HepG2 (cell line): Measurements from ENCODE around the gene HS3ST3A1. TPM values are rescaled to one million over a fixed set of nuclear protein-coding genes. Genes with fewer than 3 reads are reported as not detected.

ENCODE experiments used
- CEBPG ChIP-seq: IDR thresholded peaks from 2 replicates; pipeline ENCODE4 v1.6.1; 2016
- DPF2 ChIP-seq: sonication (generic); formaldehyde crosslinking; IDR thresholded peaks from 2 replicates; pipeline ENCODE4 v1.4.0; 2020; ENCODE audit warnings: mild to moderate bottlenecking, low read depth, missing genetic modification reagents, borderline replicate concordance
- FOXA3 ChIP-seq: IDR thresholded peaks from 2 replicates; pipeline ENCODE4 v1.6.1; 2016; ENCODE audit warnings: missing genetic modification reagents, missing compliant biosample characterization
- GMEB1 ChIP-seq: sonication (generic); formaldehyde crosslinking; IDR thresholded peaks from 2 replicates; pipeline ENCODE4 v1.5.1; 2020; ENCODE audit warnings: missing genetic modification reagents, mild to moderate bottlenecking, borderline replicate concordance
- KAT8 ChIP-seq: IDR thresholded peaks from 2 replicates; pipeline ENCODE4 v1.6.1; 2016; ENCODE audit warnings: missing genetic modification reagents, missing compliant biosample characterization
- MED1 ChIP-seq: sonication (generic); formaldehyde crosslinking; IDR thresholded peaks from 2 replicates; pipeline ENCODE4 v1.4.0; 2020; ENCODE audit warnings: missing genetic modification reagents
- POLR2G ChIP-seq: fragments of 200-400 bp; formaldehyde crosslinking; IDR thresholded peaks from 2 replicates; pipeline ENCODE4 v1.6.1; 2018; ENCODE audit warnings: mild to moderate bottlenecking, low read depth, low read length, moderate library complexity
- RAD51 ChIP-seq: fragments of 450-650 bp; IDR thresholded peaks from 2 replicates; pipeline ENCODE4 v1.6.1; 2016; ENCODE audit warnings: borderline replicate concordance
- SAP130 ChIP-seq: IDR thresholded peaks from 2 replicates; pipeline ENCODE4 v1.6.1; 2016; ENCODE audit warnings: low read depth
- SOX6 ChIP-seq, 2 experiments: fragments of 450-650 bp in 1 of 2; sonication (generic) in 1 of 2; formaldehyde crosslinking in 1 of 2; IDR thresholded peaks; 2 replicates each; pipeline versions ENCODE4 v1.4.0 to v1.6.1; 2017 to 2020; ENCODE audit warnings: antibody characterized with exemption in 1 of 2, mild to moderate bottlenecking in 1 of 2, missing genetic modification reagents in 1 of 2
- TMF1 ChIP-seq: sonication (generic); formaldehyde crosslinking; IDR thresholded peaks from 2 replicates; pipeline ENCODE4 v1.8.1; 2022; ENCODE audit warnings: low read depth, missing genetic modification reagents
- ZBED4 ChIP-seq: sonication (generic); formaldehyde crosslinking; IDR thresholded peaks from 2 replicates; pipeline ENCODE4 v1.4.0; 2020; ENCODE audit warnings: missing genetic modification reagents, borderline replicate concordance
- ZNF224 ChIP-seq: sonication (generic); formaldehyde crosslinking; IDR thresholded peaks from 2 replicates; pipeline ENCODE4 v1.5.0; 2020; ENCODE audit warnings: mild to moderate bottlenecking, missing genetic modification reagents
- ZNF260 ChIP-seq: sonication (generic); formaldehyde crosslinking; IDR thresholded peaks from 2 replicates; pipeline ENCODE4 v1.4.0; 2020; ENCODE audit warnings: missing genetic modification reagents, low read depth, mild to moderate bottlenecking, borderline replicate concordance
- ZNF280D ChIP-seq: sonication (generic); formaldehyde crosslinking; IDR thresholded peaks from 2 replicates; pipeline ENCODE4 v1.5.1; 2020; ENCODE audit warnings: mild to moderate bottlenecking, missing genetic modification reagents
- polyA plus RNA-seq, 8 experiments: library from polyadenylated mRNA; depleted of rRNA in 3 of 8; stranded (reverse) in 7 of 8; unstranded in 1 of 8; fragments of >200 nt; fragmentation: Illumina TruSeq in 4 of 8; extraction: Trizol in 4 of 8; gene quantifications; 2 replicates each; pipeline versions ENCODE4 v1.2.1 to v1.2.3, GENCODE V29; 2011 to 2016; ENCODE audit warnings: low read depth in 4 of 8, missing spikeins in 1 of 8, mixed read lengths in 1 of 8; ENCODE audit not compliant: insufficient read depth in 1 of 8
- total RNA-seq, 5 experiments: library from RNA; depleted of rRNA; stranded (reverse); fragments of >200 nt; fragmentation: Illumina TruSeq; extraction: Trizol; gene quantifications; 2 replicates each; pipeline ENCODE4 v1.2.3, GENCODE V29; 2016; ENCODE audit warnings: low read depth in 1 of 5
- TF ChIP-seq, protein P1 (sequence below): sonication (generic); formaldehyde crosslinking; IDR thresholded peaks from 2 replicates; pipeline ENCODE4 v1.4.0; 2020; ENCODE audit warnings: missing genetic modification reagents

HS3ST3A1 gene
- total and polyA plus RNA-seq, 2 of the 13 experiments (the other 11 are each of a cell fraction or from before 2014, with no cell fraction given): 1.3 to 3.5 TPM

GRCh38 chr17:13462673-13463124, 139.0 kb downstream of the HS3ST3A1 start (continued):
- TF ChIP-seq ZNF280D (CRISPR knock-in tag) (peak; percentile 51; the same call in 1 of the 2 replicates), ZNF260 (no peak), KAT8 (CRISPR knock-in tag) (0 out of 2 replicates have a peak, but pooled peaks have one; percentile 36), SOX6 (IDR thresholded peaks at IDR 0.05) (no peak), SOX6 (CRISPR knock-in tag; IDR thresholded peaks at IDR 0.05) (peak; percentile 91), FOXA3 (CRISPR knock-in tag) (peak; percentile 84), CEBPG (CRISPR knock-in tag) (peak; percentile 66), SAP130 (CRISPR knock-in tag) (peak; percentile 66), ZBED4 (CRISPR knock-in tag) (peak; percentile 59; the same call in 1 of the 2 replicates), TMF1 (CRISPR knock-in tag) (no peak), MED1 (CRISPR knock-in tag) (peak; percentile 98), GMEB1 (0 out of 2 replicates have a peak, but pooled peaks have one; percentile 22), DPF2 (CRISPR knock-in tag) (peak; percentile 71; the same call in 1 of the 2 replicates), RAD51 (no peak), ZNF224 (CRISPR knock-in tag) (no peak), POLR2G (peak; percentile 25; the same call in 1 of the 2 replicates)
- TF ChIP-seq, protein P1, sequence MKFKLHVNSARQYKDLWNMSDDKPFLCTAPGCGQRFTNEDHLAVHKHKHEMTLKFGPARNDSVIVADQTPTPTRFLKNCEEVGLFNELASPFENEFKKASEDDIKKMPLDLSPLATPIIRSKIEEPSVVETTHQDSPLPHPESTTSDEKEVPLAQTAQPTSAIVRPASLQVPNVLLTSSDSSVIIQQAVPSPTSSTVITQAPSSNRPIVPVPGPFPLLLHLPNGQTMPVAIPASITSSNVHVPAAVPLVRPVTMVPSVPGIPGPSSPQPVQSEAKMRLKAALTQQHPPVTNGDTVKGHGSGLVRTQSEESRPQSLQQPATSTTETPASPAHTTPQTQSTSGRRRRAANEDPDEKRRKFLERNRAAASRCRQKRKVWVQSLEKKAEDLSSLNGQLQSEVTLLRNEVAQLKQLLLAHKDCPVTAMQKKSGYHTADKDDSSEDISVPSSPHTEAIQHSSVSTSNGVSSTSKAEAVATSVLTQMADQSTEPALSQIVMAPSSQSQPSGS (CRISPR knock-in tag): peak; percentile 74
